ENCODE results near the gene OOEP.

DNA sequence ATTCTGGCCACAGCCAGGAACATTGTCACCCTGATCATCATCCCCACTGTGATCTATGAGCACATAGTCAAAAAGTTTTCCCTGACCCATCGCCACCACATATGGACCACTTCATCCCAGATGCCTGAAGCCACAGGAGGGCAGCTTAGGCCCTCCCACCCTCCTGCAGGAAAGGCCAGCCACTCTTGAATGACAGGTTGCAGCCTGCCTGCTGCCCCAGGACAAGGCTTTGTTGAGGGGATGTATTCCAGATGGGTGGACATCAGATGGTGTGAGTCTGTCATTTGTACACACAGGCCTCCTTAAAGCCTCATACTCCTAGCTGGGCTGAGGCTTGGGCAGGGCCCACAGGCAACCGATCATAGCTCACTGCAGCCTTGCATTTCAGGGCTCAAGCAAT lies 46.4 kb downstream of the OOEP start:
- TF ChIP-seq, protein P1, sequence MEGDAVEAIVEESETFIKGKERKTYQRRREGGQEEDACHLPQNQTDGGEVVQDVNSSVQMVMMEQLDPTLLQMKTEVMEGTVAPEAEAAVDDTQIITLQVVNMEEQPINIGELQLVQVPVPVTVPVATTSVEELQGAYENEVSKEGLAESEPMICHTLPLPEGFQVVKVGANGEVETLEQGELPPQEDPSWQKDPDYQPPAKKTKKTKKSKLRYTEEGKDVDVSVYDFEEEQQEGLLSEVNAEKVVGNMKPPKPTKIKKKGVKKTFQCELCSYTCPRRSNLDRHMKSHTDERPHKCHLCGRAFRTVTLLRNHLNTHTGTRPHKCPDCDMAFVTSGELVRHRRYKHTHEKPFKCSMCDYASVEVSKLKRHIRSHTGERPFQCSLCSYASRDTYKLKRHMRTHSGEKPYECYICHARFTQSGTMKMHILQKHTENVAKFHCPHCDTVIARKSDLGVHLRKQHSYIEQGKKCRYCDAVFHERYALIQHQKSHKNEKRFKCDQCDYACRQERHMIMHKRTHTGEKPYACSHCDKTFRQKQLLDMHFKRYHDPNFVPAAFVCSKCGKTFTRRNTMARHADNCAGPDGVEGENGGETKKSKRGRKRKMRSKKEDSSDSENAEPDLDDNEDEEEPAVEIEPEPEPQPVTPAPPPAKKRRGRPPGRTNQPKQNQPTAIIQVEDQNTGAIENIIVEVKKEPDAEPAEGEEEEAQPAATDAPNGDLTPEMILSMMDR (IDR thresholded peaks at IDR 0.05 in 8 of 11, conservative IDR thresholded peaks at IDR 0.05 in 3 of 11): no peak
- no peak for TF ChIP-seq POLR2AphosphoS5 (IDR thresholded peaks at IDR 0.05)
- TF ChIP-seq POLR2A (IDR thresholded peaks at IDR 0.05): no peak
